HTERT RPE-1 (cell line): ENCODE data around the gene GCSH.
"Not testable (repeated sequence)": the region's sequence is repeated elsewhere in the genome, so short reads cannot be mapped to it uniquely, and the experiment has no call there.

Experiments
- in situ Hi-C: fragments of 300-500 bp; cut with MboI; formaldehyde crosslinking; loops from 4 replicates; pipeline ENCODE4 v1.14.3; 2020; ENCODE audit warnings: low sequenced_read_pairs

GCSH gene

GRCh38 chr16:81095953-81096714, at the start of gene GCSH:
GCSH (minus strand) TSS chr16:81096395; CDS start chr16:81096278, 117 bp downstream.
- in situ Hi-C loops, result no loop called here

DNA sequence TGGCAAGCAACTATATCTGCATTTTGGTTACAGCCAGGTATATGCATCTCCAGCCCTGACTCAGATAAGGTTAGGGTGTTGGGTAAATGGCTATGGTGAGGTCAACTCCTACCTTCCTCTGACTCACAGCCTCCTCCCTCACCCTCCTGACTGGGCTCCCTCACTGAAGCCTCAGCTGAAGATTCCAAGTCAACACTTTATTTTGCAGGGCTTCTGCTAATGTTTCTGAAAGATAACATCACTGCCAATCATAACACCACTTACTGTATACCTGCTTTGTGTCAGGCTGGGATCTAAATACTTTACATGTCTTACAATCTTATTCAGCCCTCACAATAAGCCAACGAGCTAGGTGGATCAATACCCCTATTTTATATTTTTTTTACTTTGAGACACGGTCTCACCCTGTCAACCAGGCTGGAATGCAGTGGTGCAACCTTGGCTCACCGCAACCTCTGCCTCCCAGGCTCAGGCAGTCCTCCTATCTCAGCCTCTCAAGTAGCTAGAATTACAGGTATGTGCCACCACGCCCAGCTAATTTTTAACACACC, 47.8 kb upstream of the GCSH start:
- in situ Hi-C loops, result no loop called here

- in situ Hi-C loops, result no loop called here
Measured at GRCh38 chr16:81142864-81143263, 46.7 kb upstream of the GCSH start.

GRCh38 chr16:81140930-81141780, 45.0 kb upstream of the GCSH start:
- in situ Hi-C loops, result no loop called here

DNA sequence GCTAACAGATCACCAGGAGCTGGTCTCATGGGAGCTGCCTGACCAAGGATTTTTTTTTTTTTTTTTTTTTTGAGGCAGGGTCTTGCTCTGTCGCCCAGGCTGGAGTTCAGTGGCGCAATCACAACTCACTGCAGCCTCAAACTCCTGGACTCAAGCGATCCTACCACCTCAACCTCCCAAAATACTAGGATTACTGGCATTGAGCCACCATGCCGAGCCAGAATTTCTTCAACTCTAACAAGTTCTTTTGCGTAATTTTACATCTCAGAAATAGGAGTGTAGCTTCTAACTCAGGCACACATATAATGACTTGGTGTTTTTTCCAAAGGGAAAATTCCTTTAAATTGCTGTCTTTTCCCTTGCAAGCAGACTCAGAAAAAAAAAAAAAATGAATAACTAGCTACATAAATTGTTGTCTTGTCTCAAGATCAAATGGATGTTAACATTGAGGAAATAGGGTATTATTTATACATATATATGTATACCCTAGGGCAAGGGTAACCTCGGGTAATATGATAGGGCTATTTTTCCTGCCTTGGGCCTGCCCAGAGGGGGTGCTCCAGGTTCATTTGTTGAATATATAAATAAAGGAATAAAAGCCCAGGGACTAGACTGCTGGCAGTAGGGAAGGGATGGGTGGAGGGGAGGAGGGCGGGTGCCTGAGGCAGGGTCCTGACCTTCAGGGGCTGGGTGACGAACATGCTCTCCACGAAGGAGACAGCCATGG, 42.8 kb upstream of the GCSH start:
- in situ Hi-C loops, result no loop called here

DNA sequence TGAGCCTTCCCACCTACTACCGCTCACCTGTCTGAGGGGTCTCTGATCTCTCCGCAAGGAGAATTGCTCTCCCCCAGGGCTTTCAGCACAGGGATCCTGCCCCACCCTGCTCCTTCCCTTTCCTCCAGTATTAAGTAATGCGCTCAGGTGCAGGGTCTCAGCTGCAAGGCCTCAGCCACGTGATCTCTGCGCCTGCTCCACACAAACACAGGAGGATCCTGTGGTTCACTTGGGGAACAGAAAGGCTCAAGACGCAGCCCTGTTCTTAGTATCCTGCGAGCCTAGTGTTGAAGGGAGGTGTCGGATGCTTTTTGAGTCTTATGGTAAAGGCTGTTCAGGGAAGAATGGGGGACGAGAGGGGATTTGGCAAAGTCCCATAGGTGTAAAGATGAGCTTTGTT, 41.6 kb upstream of the GCSH start:
- in situ Hi-C loops, result no loop called here

GRCh38 chr16:81136390-81137335, 40.5 kb upstream of the GCSH start:
- in situ Hi-C loops, result no loop called here

GRCh38 chr16:81130126-81130525, 33.9 kb upstream of the GCSH start:
- in situ Hi-C loops, result no loop called here

GRCh38 chr16:81128726-81129524, 32.7 kb upstream of the GCSH start:
- in situ Hi-C loops, result no loop called here

DNA sequence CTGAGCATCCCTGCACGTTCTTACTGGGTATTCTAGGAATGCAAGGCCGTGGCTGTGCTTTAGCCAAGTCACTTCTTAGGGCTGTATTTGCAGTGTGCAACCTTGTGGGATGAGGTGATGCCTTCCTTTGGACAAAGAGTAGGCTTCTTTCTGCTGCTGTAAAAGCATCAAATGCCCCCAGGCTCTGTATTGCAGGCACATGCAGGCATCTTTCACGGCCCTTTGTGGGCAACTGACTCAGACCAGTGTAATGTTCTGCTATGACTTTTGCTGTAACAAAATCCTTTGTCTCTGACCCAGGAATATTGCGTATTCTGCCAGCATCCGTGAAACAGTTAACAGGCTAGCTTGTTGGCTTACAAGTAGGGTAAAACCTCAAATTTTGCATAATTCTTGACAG, 30.9 kb upstream of the GCSH start:
- in situ Hi-C loops, result no loop called here

- in situ Hi-C loops, result no loop called here
Measured at GRCh38 chr16:81123092-81123852, 27.1 kb upstream of the GCSH start.

GRCh38 chr16:81121474-81121990, 25.3 kb upstream of the GCSH start:
- in situ Hi-C loops, result no loop called here

GRCh38 chr16:81117436-81117835, 21.2 kb upstream of the GCSH start:
- in situ Hi-C loops, result no loop called here

DNA sequence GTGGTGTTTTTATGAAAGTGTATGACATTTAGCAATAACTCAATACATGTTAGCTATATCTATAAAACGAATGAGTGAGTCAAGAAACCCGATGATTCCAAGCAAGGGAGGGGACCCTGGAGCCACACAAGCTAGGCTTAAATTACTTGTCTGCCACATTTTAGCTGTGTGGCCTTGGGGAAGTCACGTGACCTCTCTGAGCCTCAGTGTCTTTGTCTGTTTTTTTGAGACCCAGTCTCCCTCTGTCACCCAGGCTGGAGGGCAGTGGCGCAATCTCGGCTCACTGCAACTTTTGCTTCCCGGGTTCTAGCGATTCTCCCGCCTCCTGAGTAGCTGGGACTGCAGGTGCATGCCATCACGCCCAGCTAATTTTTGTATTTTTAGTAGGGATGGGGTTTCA, 20.1 kb upstream of the GCSH start:
- in situ Hi-C loops, result no loop called here

DNA sequence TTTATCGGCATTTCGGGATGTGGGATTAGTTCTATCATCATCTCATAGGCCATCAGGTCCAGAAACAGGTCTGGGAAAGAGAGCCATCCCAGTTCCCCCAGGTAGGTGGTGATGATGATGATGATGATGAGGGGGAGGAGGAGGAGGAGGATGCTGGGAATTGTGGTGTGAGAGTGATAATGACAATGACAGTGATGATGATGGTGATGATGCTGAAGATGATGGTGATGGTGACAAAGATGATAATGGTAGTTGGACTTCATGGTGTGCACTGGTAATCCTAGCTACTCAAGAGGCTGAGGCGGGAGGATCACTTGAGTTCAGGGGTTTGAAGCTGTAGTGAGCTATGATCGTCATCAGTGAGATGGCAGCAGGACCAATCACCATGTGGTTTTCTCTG, 16.3 kb upstream of the GCSH start:
- in situ Hi-C loops, result no loop called here

- in situ Hi-C loops, result not testable (repeated sequence)
Measured at GRCh38 chr16:81109274-81109673, 13.1 kb upstream of the GCSH start.

GRCh38 chr16:81107511-81107910, 11.3 kb upstream of the GCSH start:
- in situ Hi-C loops, result no loop called here

GRCh38 chr16:81106826-81107503, 10.8 kb upstream of the GCSH start:
- in situ Hi-C loops, result no loop called here
